Gastrocnemius medialis (tissue), 4 donors: Measurements from ENCODE around the gene CD27. TPM values are rescaled to one million over a fixed set of nuclear protein-coding genes. Genes with fewer than 3 reads are reported as not detected.

Experiments used
- ATAC-seq, 2 donors: fragments of 150-250 bp; one replicate each; pipeline ENCODE4 v1.9.1; 2016
- DNase-seq, 2 donors: peaks; one replicate each; pipeline ENCODE4 v3.0.0-alpha.2; 2019
- H3K27ac ChIP-seq, 4 donors: fragments of 200-600 bp; sonication (generic); 1 replicate in 1 of 4; 2 replicates in 3 of 4; pipeline ENCODE4 v1.5.1; 2016 to 2018; ENCODE audit warnings: mild to moderate bottlenecking in 2 of 4, moderate library complexity in 1 of 4
- H3K27me3 ChIP-seq, 3 donors: fragments of 200-600 bp; sonication (generic) in 2 of 3; 1 replicate in 1 of 3; 2 replicates in 2 of 3; pipeline versions ENCODE4 v1.5.1 to v1.6.0; 2016 to 2019; ENCODE audit warnings: mild to moderate bottlenecking in 1 of 3, moderate library complexity in 1 of 3
- H3K36me3 ChIP-seq, 2 donors: fragments of 200-600 bp; sonication (generic) in 1 of 2; one replicate each; pipeline ENCODE4 v1.5.1; 2017 to 2018
- H3K4me1 ChIP-seq, 2 donors: fragments of 200-600 bp; sonication (generic) in 1 of 2; one replicate each; pipeline ENCODE4 v1.5.1; 2016 to 2017; ENCODE audit warnings: mild to moderate bottlenecking in 2 of 2
- H3K4me3 ChIP-seq, 4 donors: fragments of 200-600 bp; sonication (generic) in 3 of 4; 1 replicate in 1 of 4; 2 replicates in 3 of 4; pipeline ENCODE4 v1.5.1; 2016 to 2019; ENCODE audit warnings: mild to moderate bottlenecking in 2 of 4
- H3K9me3 ChIP-seq, 3 donors: fragments of 200-600 bp; sonication (generic) in 2 of 3; 1 replicate in 1 of 3; 2 replicates in 2 of 3; pipeline ENCODE4 v1.5.1; 2016 to 2019
- POLR2A ChIP-seq, 2 donors: fragments of 450-650 bp; IDR thresholded peaks; one replicate each; pipeline ENCODE4 v1.6.1; 2017; ENCODE audit warnings: antibody characterized with exemption in 2 of 2, mild to moderate bottlenecking in 2 of 2, moderate library complexity in 2 of 2
- in situ Hi-C, 4 donors: fragments of 200-750 bp; cut with MboI; loops; one replicate each; pipeline versions ENCODE4 v1.15.0 to v1.8.0; 2017; ENCODE audit warnings: low sequenced_read_pairs in 4 of 4
- intact Hi-C: fragments of 100-400 bp; cut with DNase I; formaldehyde crosslinking; loops from one replicate; pipeline ENCODE4 v1.15.1; 2023; ENCODE audit warnings: low total_unique reads
- total RNA-seq, 4 donors: library from RNA; depleted of rRNA; stranded (reverse); fragments of >200 nt; gene quantifications; one replicate each; pipeline versions ENCODE4 v1.1.0 to v1.2.3, GENCODE V29; 2016
- TF ChIP-seq, protein P1 (sequence below), 5 experiments: fragments of 450-650 bp in 3 of 5; fragments of 200-600 bp in 2 of 5; sonication (generic) in 2 of 5; IDR thresholded peaks in 4 of 5; conservative IDR thresholded peaks in 1 of 5; 1 replicate in 4 of 5; 2 replicates in 1 of 5; pipeline ENCODE4 v1.5.1; 2016 to 2019; ENCODE audit warnings: antibody characterized with exemption in 5 of 5, mild to moderate bottlenecking in 3 of 5, moderate library complexity in 3 of 5

Gene CD27
- total RNA-seq, 4 donors from 2014 or later = 0.55 TPM; not detected in 3

GRCh38 chr12:6405963-6406362 lies 38.8 kb upstream of the CD27 start:
- Histone ChIP-seq H3K36me3 (no peaks in the 10 kb centered on the region), H3K9me3 (no peaks in the 10 kb centered on the region), H3K27ac (no peak overlapping the region)

DNA sequence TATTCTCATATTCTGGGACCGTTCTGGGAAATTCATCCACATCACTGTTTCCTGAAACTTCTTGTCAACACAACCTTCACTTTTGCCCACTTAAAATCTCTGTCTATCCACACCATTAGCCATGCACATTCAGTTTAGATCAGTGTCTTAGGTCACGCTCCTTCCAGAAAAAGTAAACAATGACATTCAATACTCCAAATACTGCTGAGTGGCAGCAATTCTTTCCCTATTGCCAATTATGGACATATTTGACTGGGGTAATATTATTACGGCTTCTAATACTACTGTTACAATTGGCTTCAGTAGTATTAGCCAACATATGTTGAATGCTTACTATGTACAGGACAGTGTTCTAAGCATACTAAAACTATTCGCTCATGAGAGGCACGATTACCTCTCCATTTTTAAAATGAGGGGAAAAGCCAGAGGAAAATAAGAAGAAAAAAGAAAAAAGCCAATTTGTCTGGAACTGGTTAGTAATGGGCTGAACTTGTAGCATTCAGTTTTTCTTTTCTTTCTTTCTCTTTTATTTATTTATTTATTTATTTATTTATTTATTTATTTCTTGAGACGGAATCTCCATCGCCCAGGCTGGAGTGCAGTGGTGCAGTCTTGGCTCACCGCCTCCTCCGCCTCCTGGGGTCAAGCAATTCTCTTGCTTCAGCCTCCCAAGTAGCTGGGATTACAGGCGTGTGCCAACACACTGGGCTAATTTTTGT lies 37.4 kb upstream of the CD27 start:
- H3K9me3 ChIP-seq = no peaks in the 10 kb centered on the region
- ATAC-seq = no peak
- TF ChIP-seq, protein P1, sequence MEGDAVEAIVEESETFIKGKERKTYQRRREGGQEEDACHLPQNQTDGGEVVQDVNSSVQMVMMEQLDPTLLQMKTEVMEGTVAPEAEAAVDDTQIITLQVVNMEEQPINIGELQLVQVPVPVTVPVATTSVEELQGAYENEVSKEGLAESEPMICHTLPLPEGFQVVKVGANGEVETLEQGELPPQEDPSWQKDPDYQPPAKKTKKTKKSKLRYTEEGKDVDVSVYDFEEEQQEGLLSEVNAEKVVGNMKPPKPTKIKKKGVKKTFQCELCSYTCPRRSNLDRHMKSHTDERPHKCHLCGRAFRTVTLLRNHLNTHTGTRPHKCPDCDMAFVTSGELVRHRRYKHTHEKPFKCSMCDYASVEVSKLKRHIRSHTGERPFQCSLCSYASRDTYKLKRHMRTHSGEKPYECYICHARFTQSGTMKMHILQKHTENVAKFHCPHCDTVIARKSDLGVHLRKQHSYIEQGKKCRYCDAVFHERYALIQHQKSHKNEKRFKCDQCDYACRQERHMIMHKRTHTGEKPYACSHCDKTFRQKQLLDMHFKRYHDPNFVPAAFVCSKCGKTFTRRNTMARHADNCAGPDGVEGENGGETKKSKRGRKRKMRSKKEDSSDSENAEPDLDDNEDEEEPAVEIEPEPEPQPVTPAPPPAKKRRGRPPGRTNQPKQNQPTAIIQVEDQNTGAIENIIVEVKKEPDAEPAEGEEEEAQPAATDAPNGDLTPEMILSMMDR (IDR thresholded peaks at IDR 0.05 in 4 of 5, conservative IDR thresholded peaks at IDR 0.05 in 1 of 5) = no peak
- no peak for TF ChIP-seq POLR2A (IDR thresholded peaks at IDR 0.05)
- in situ Hi-C loops = loop anchor here in 1 of 4 donors (25.0 kb wide), 1 partner anchor 130 kb away; the partner anchor contains the start of gene GAPDH
- H3K4me1 ChIP-seq = no peaks in the 10 kb centered on the region
- no peak overlapping the region for H3K27ac ChIP-seq
- H3K36me3 ChIP-seq = no peaks in the 10 kb centered on the region
- intact Hi-C loops = no loop called here
- no peak overlapping the region for H3K4me3 ChIP-seq
- H3K27me3 ChIP-seq = no peaks in the 10 kb centered on the region
- DNase-seq = no peak

More at GRCh38 chr12:6405963-6406362, 38.8 kb upstream of the CD27 start:
- DNase-seq = no peak
- TF ChIP-seq, protein P1 (IDR thresholded peaks at IDR 0.05 in 4 of 5, conservative IDR thresholded peaks at IDR 0.05 in 1 of 5) = no peak
- no peak for TF ChIP-seq POLR2A (IDR thresholded peaks at IDR 0.05)
- H3K4me1 ChIP-seq = no peaks in the 10 kb centered on the region
- no peak for ATAC-seq
- intact Hi-C loops (no loop called here), in situ Hi-C loops (loop anchor here in 1 of 4 donors (25.0 kb wide), 1 partner anchor 131 kb away; the partner anchor contains the start of gene GAPDH)
- H3K4me3 ChIP-seq = no peak overlapping the region
- no peaks in the 10 kb centered on the region for H3K27me3 ChIP-seq

DNA sequence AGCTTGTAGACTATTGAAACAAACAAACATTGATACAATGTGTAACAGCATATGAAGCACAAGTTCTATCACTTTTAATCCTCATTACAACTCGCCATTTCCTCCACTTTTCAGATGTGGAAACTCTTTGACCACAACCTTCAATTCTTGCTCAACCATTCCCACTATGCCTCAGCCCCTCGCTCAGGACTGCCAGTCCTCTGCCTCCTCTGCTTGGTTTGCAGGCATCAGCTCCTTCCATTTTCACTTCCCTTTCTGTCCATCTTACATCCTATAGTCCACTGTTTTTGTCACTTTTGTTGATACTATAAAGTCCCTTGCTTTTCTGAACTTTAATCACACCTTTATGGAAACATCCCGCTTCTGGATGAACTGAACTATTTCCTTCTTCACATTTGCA lies 28.2 kb upstream of the CD27 start:
- Histone ChIP-seq H3K36me3 (no peaks in the 10 kb centered on the region), H3K4me1 (no peaks in the 10 kb centered on the region), H3K27ac (no peak overlapping the region), H3K27me3 (no peaks in the 10 kb centered on the region), H3K9me3 (no peaks in the 10 kb centered on the region), H3K4me3 (no peak overlapping the region)
- in situ Hi-C loops = loop anchor here in 1 of 4 donors (25.0 kb wide), 1 partner anchor 121 kb away; the partner anchor contains the start of gene GAPDH
- DNase-seq (no peak), ATAC-seq (no peak)
- TF ChIP-seq, protein P1 (IDR thresholded peaks at IDR 0.05 in 4 of 5, conservative IDR thresholded peaks at IDR 0.05 in 1 of 5) = no peak
- TF ChIP-seq POLR2A (IDR thresholded peaks at IDR 0.05) = no peak
- intact Hi-C loops = no loop called here

- Histone ChIP-seq H3K9me3 (no peaks in the 10 kb centered on the region), H3K4me1 (peaks cover 0 to 2% of the 10 kb centered on the region in 2 donors), H3K4me3 (no peak overlapping the region), H3K27ac (no peak overlapping the region), H3K27me3 (no peaks in the 10 kb centered on the region), H3K36me3 (no peaks in the 10 kb centered on the region)
- in situ Hi-C loops = loop anchor here in 1 of 4 donors (25.0 kb wide), 1 partner anchor 119 kb away; the partner anchor contains the start of gene GAPDH
- TF ChIP-seq POLR2A (IDR thresholded peaks at IDR 0.05) = no peak
- TF ChIP-seq, protein P1 (IDR thresholded peaks at IDR 0.05 in 4 of 5, conservative IDR thresholded peaks at IDR 0.05 in 1 of 5) = no peak
- no peak for ATAC-seq
- intact Hi-C loops = no loop called here
- no peak for DNase-seq
Observed at GRCh38 chr12:6418796-6419195, 26.0 kb upstream of the CD27 start.
